Heart right ventricle (tissue), 16 donors: ENCODE data around the gene HDAC8. TPM values are rescaled to one million over a fixed set of nuclear protein-coding genes. Genes with fewer than 3 reads are reported as not detected.

Source experiments
- ATAC-seq, 8 donors: fragments of 200-7000 bp; cut with Tn5 transposase; one replicate each; pipeline ENCODE4 v1.9.1; 2020; ENCODE audit warnings: mild to moderate bottlenecking in 8 of 8, moderate library complexity in 8 of 8, moderate number of reproducible peaks in 1 of 8
- DNase-seq, 2 donors: peaks; one replicate each; pipeline ENCODE4 v3.0.0-alpha.2; 2020
- H3K27ac ChIP-seq, 10 donors: fragments of 200-600 bp; sonication (generic) in 2 of 10; one replicate each; pipeline versions ENCODE4 v1.5.0 to v1.8.0; 2020 to 2022; ENCODE audit warnings: mild to moderate bottlenecking in 3 of 10
- H3K27me3 ChIP-seq, 7 donors: fragments of 200-600 bp; one replicate each; pipeline ENCODE4 v1.8.0; 2021 to 2022; ENCODE audit warnings: mild to moderate bottlenecking in 2 of 7
- H3K36me3 ChIP-seq, 9 donors: fragments of 200-600 bp; sonication (generic) in 1 of 9; one replicate each; pipeline versions ENCODE4 v1.5.0 to v1.8.0; 2020 to 2022; ENCODE audit warnings: mild to moderate bottlenecking in 2 of 9
- H3K4me1 ChIP-seq, 9 donors: fragments of 200-600 bp; sonication (generic) in 1 of 9; one replicate each; pipeline versions ENCODE4 v1.5.0 to v1.8.0; 2020 to 2022; ENCODE audit warnings: mild to moderate bottlenecking in 4 of 9
- H3K4me3 ChIP-seq, 10 donors: fragments of 200-600 bp; sonication (generic) in 2 of 10; one replicate each; pipeline versions ENCODE4 v1.5.0 to v1.8.0; 2020 to 2022; ENCODE audit warnings: mild to moderate bottlenecking in 7 of 10, moderate library complexity in 2 of 10
- H3K9me3 ChIP-seq, 11 donors: fragments of 200-600 bp in 10 of 11; sonication (generic) in 2 of 11; one replicate each; pipeline versions ENCODE4 v1.5.0 to v1.8.0; 2013 to 2022; ENCODE audit warnings: mild to moderate bottlenecking in 2 of 11, control low read depth in 1 of 11, moderate library complexity in 1 of 11
- CTCF ChIP-seq, 9 donors: fragments of 200-600 bp; sonication (generic) in 2 of 9; IDR thresholded peaks; one replicate each; pipeline versions ENCODE4 v1.5.0 to v1.8.0; 2021 to 2022; ENCODE audit warnings: antibody characterized with exemption in 9 of 9, mild to moderate bottlenecking in 5 of 9, moderate library complexity in 1 of 9
- WGBS, 2 donors: extraction: QIAGEN DNeasy Blood & Tissue Kit; methylation state at CpG; one replicate each; pipeline ENCODE4 v1.1.7; 2013; ENCODE audit warnings: inconsistent platforms in 1 of 2; 5-methylcytosine and 5-hydroxymethylcytosine counted together
- intact Hi-C, 10 donors: fragments of 100-400 bp; cut with DNase I; formaldehyde crosslinking; loops; one replicate each; pipeline versions ENCODE4 v1.11.1 to v1.14.2; 2022
- polyA plus RNA-seq, 2 donors: library from polyadenylated mRNA; stranded (reverse); fragments of 200-250 nt; gene quantifications; one replicate each; pipeline ENCODE4 v1.2.3, GENCODE V29; 2013
- total RNA-seq, 10 donors: library from RNA; stranded (reverse); fragmentation: NEBNext Ultra II Directional in 3 of 10; extraction: Animal tissue kit (Norgen Biotek cat#: 25700) in 3 of 10; gene quantifications; one replicate each; pipeline versions ENCODE4 v1.2.1 to v1.2.4, GENCODE V29; 2021 to 2023
- donor health status: Arrhythmogenic right ventricular cardiomyopathy.
- donor health status: ischemic (EF 13 %, LVEDD 7.1; RV severe dilation, severe dysfunction).
- donor health status: healthy with polysubstance abuse.
- donor health status: DM: no; HTN: yes; CAD: no.
- donor health status: DM: no; HTN: no; CAD: no.
- donor health status: ischemic (EF 25% LVEDD 6.9; RV normal size, moderate dysfunction).
- donor health status: ischemic (EF 25% LVEDD 5.7; RV mildly dilated, moderate dysfunction).
- donor health status: healthy.
- donor health status: DM: yes; HTN: yes; CAD: no.
- donor health status: Ischemic cardiomyopathy.
- donor health status: ischemic (EF 35%, LVEDD 5.7; RV mildly dilated, moderate dysfunction).
- donor health status: nonischemic (EF 11% LVEDD 7.7; RV severe dilation, severe dysfunction).
- donor health status: DM: yes; HTN: yes; CAD: no.
- donor health status: PGD.
- donor health status: ischemic (EF 29% LVEDD 5.4; RV normal size, mild dysfunction).
- donor health status: nonischemic (EF 23%, LVEDD 6.1; RV moderate dilation, normal function).

The HDAC8 gene
- total and polyA plus RNA-seq, 12 donors = 15.9 to 48.1 (median 19.5) TPM

GRCh38 chrX:72309297-72310071 lies 263.2 kb downstream of the HDAC8 start:
- peak overlapping the region; percentile 6 to 66 (median 35) for H3K4me3 ChIP-seq
- peaks cover 0 to 97% (median 0%) of the 10 kb centered on the region in 7 donors for H3K27me3 ChIP-seq
- H3K4me1 ChIP-seq = peaks cover 0 to 37% (median 19%) of the 10 kb centered on the region in 9 donors
- H3K27ac ChIP-seq = no peak overlapping the region
- ATAC-seq (peak in 1 of 8 donors; percentile 22), DNase-seq (no peak)
- WGBS, 2 donors = 27 to 30% methylated on average over 15 of the region's 15 CpGs
- no peak for TF ChIP-seq CTCF (IDR thresholded peaks at IDR 0.05)
- intact Hi-C loops = loop anchor here in 4 of 10 donors (5.0 to 10.0 kb wide), 3 partner anchors 55 to 235 kb away; no protein-coding TSS in a partner anchor
- H3K36me3 ChIP-seq = no peaks in the 10 kb centered on the region
- H3K9me3 ChIP-seq = no peaks in the 10 kb centered on the region

GRCh38 chrX:72308566-72309296 lies 263.9 kb downstream of the HDAC8 start:
- intact Hi-C loops = loop anchor here in 3 of 10 donors (5.0 to 10.0 kb wide), 2 partner anchors 229 to 236 kb away; no protein-coding TSS in a partner anchor
- no peak for TF ChIP-seq CTCF (IDR thresholded peaks at IDR 0.05)
- Histone ChIP-seq H3K27ac (no peak overlapping the region), H3K9me3 (no peaks in the 10 kb centered on the region), H3K27me3 (peaks cover 0 to 97% (median 0%) of the 10 kb centered on the region in 7 donors), H3K4me1 (peaks cover 0 to 37% (median 19%) of the 10 kb centered on the region in 9 donors), H3K36me3 (no peaks in the 10 kb centered on the region), H3K4me3 (peak overlapping the region; percentile 6 to 66 (median 35))
- 1% methylated on average over 24 of the region's 24 CpGs for WGBS, 2 donors
- DNase-seq = peak; percentile 48 to 66
- peak; percentile 60 to 86 (median 78) for ATAC-seq

- Histone ChIP-seq H3K27ac (no peak overlapping the region), H3K27me3 (peaks cover 0 to 97% (median 0%) of the 10 kb centered on the region in 7 donors), H3K4me1 (peaks cover 0 to 37% (median 19%) of the 10 kb centered on the region in 9 donors), H3K4me3 (peak overlapping the region in 8 of 10 donors; percentile 26 to 66 (median 41)), H3K9me3 (no peaks in the 10 kb centered on the region), H3K36me3 (no peaks in the 10 kb centered on the region)
- ATAC-seq (no peak), DNase-seq (no peak)
- no peak for TF ChIP-seq CTCF (IDR thresholded peaks at IDR 0.05)
- WGBS, 2 donors = 7 to 9% methylated on average over 11 of the region's 11 CpGs
- intact Hi-C loops = loop anchor here in 3 of 10 donors (5.0 to 10.0 kb wide), 2 partner anchors 229 to 237 kb away; no protein-coding TSS in a partner anchor
Measured at GRCh38 chrX:72308209-72308565, 264.5 kb downstream of the HDAC8 start.

- intact Hi-C loops = loop anchor here in 3 of 10 donors (5.0 to 10.0 kb wide), 2 partner anchors 230 to 237 kb away; no protein-coding TSS in a partner anchor
- peak overlapping the region in 8 of 10 donors; percentile 39 to 66 (median 57) for H3K4me3 ChIP-seq
- TF ChIP-seq CTCF (IDR thresholded peaks at IDR 0.05) = no peak
- WGBS, 2 donors = 4 to 5% methylated on average over 17 of the region's 17 CpGs
- ATAC-seq = no peak
- no peak overlapping the region for H3K27ac ChIP-seq
- H3K36me3 ChIP-seq = no peaks in the 10 kb centered on the region
- peaks cover 0 to 98% (median 0%) of the 10 kb centered on the region in 7 donors for H3K27me3 ChIP-seq
- H3K4me1 ChIP-seq = peaks cover 0 to 37% (median 19%) of the 10 kb centered on the region in 9 donors
- no peak for DNase-seq
- no peaks in the 10 kb centered on the region for H3K9me3 ChIP-seq
Measured at GRCh38 chrX:72307646-72308051, 265.0 kb downstream of the HDAC8 start.
